Panc1 (cell line): Measurements from ENCODE around the gene RBP5. TPM values are rescaled to one million over a fixed set of nuclear protein-coding genes. Genes with fewer than 3 reads are reported as not detected.

Experiments used
- ATAC-seq: fragments of 200-7000 bp; cut with Tn5 transposase; 2 replicates; pipeline ENCODE4 v1.9.1; 2020; ENCODE audit warnings: mild to moderate bottlenecking, moderate library complexity
- BruUV-seq: library from RNA; stranded (reverse); fragments of 400-500 nt; replicated peaks from 2 replicates; lab custom pipeline; 2021; lab: Mats Ljungman, UMichigan
- CTCF ChIA-PET: fragments of 300-600 bp; sonication (Branson Sonifier 250); formaldehyde crosslinking; loops from one replicate; lab custom pipeline; 2022; ENCODE audit warnings: antibody characterized with exemption; lab: Charles Lee
- POLR2A ChIA-PET: fragments of 300-600 bp; sonication (Branson Sonifier 250); formaldehyde crosslinking; loops from one replicate; lab custom pipeline; 2022; ENCODE audit warnings: antibody characterized with exemption; lab: Charles Lee
- DNase-seq: peaks from one replicate; pipeline ENCODE4 v3.0.0-alpha.2; 2010; ENCODE audit warnings: low read depth, low spot score
- H3K27ac ChIP-seq: 2 replicates; pipeline ENCODE4 v1.5.1; 2011; ENCODE audit warnings: mild to moderate bottlenecking, low read length, inconsistent platforms
- H3K27me3 ChIP-seq: fragments of 200-500 bp; sonication (Bioruptor generic); 2 replicates; pipeline ENCODE4 v1.6.0; 2014; ENCODE audit warnings: low read length, inconsistent platforms; ENCODE audit not compliant: control insufficient read depth, insufficient read depth
- H3K36me3 ChIP-seq: fragments of 200-500 bp; sonication (Bioruptor generic); 2 replicates; pipeline ENCODE4 v1.5.1; 2014; ENCODE audit warnings: inconsistent platforms, mild to moderate bottlenecking, low read length, moderate library complexity; ENCODE audit not compliant: control insufficient read depth, insufficient read depth
- H3K4me1 ChIP-seq: 2 replicates; pipeline ENCODE4 v1.5.1; 2011; ENCODE audit warnings: inconsistent platforms, mild to moderate bottlenecking, low read length, moderate library complexity; ENCODE audit not compliant: control insufficient read depth, insufficient read depth
- H3K4me3 ChIP-seq, 2 experiments: 2 replicates each; pipeline ENCODE4 v1.5.1; 2011 to 2012; ENCODE audit warnings: low read depth in 2 of 2, low read length in 2 of 2, mild to moderate bottlenecking in 2 of 2, inconsistent platforms in 1 of 2, moderate library complexity in 1 of 2
- H3K9me3 ChIP-seq: fragments of 200-500 bp; sonication (Bioruptor generic); 2 replicates; pipeline ENCODE4 v1.5.1; 2014; ENCODE audit warnings: low read depth, mild to moderate bottlenecking, inconsistent platforms, low read length, moderate library complexity; ENCODE audit not compliant: control insufficient read depth, insufficient read depth
- CTCF ChIP-seq: fragments of 450-650 bp; IDR thresholded peaks from 2 replicates; pipeline ENCODE4 v1.5.1; 2017; ENCODE audit warnings: mild to moderate bottlenecking
- POLR2AphosphoS5 ChIP-seq: IDR thresholded peaks from 2 replicates; pipeline ENCODE4 v1.6.1; 2012; ENCODE audit warnings: mild to moderate bottlenecking, low read depth, low read length, moderate library complexity
- REST ChIP-seq, 2 experiments: IDR thresholded peaks; 2 replicates each; pipeline ENCODE4 v1.6.1; 2011 to 2012; ENCODE audit warnings: low read depth in 2 of 2, control low read depth in 1 of 2, low read length in 1 of 2, mild to moderate bottlenecking in 1 of 2, moderate library complexity in 1 of 2; ENCODE audit not compliant: insufficient read depth in 1 of 2
- SIN3A ChIP-seq: IDR thresholded peaks from 2 replicates; pipeline ENCODE4 v1.6.1; 2012; ENCODE audit warnings: low read depth, mild to moderate bottlenecking, low read length, moderate library complexity, borderline replicate concordance; ENCODE audit not compliant: insufficient read depth
- TCF7L2 ChIP-seq: IDR thresholded peaks from 2 replicates; pipeline ENCODE4 v1.6.1; 2011; ENCODE audit warnings: mild to moderate bottlenecking, low read depth, low read length, inconsistent platforms
- in situ Hi-C: cut with HindIII; loops from 2 replicates; pipeline ENCODE4 v1.10.0; 2016; ENCODE audit warnings: low sequenced_read_pairs, low pct_unique_long_range_greater_than_20kb
- intact Hi-C: fragments of 100-400 bp; cut with micrococcal nuclease; formaldehyde crosslinking; loops from one replicate; pipeline ENCODE4 v1.10.0; 2022; ENCODE audit not compliant: unreplicated experiment
- total RNA-seq: library from RNA; stranded (reverse); gene quantifications from one replicate; pipeline ENCODE4 v1.2.1, GENCODE V29; 2021; ENCODE audit not compliant: unreplicated experiment

RBP5 gene
- total RNA-seq, 1 experiment from 2014 or later, result not detected

GRCh38 chr12:7093486-7093885 is 35.2 kb downstream of the RBP5 start:
- no peaks in the 10 kb centered on the region for H3K27me3 ChIP-seq
- H3K4me3 ChIP-seq, result no peak overlapping the region
- CTCF ChIA-PET, result no interaction called here
- no peaks in the 10 kb centered on the region for H3K36me3 ChIP-seq
- BruUV-seq, result no TSS peak
- in situ Hi-C loops, result no loop called here
- no peaks in the 10 kb centered on the region for H3K9me3 ChIP-seq
- ATAC-seq (no peak), DNase-seq (no peak)
- intact Hi-C loops, result no loop called here
- TF ChIP-seq CTCF, result no peak
- TF ChIP-seq REST (IDR thresholded peaks at IDR 0.05; ENCODE audit: insufficient read depth in 1 of 2, low read depth in 2 of 2, low read length in 1 of 2), result no peak
- no peak for TF ChIP-seq TCF7L2
- TF ChIP-seq POLR2AphosphoS5, result no peak
- TF ChIP-seq SIN3A, result no peak
- H3K27ac ChIP-seq, result no peak overlapping the region
- no peaks in the 10 kb centered on the region for H3K4me1 ChIP-seq
- POLR2A ChIA-PET, result no interaction called here

- no TSS peak for BruUV-seq
- DNase-seq (no peak), ATAC-seq (no peak)
- H3K27ac ChIP-seq, result no peak overlapping the region
- no peaks in the 10 kb centered on the region for H3K27me3 ChIP-seq
- H3K4me3 ChIP-seq, result no peak overlapping the region
- no peaks in the 10 kb centered on the region for H3K9me3 ChIP-seq
- no peak for TF ChIP-seq TCF7L2
- TF ChIP-seq SIN3A, result no peak
- TF ChIP-seq REST (IDR thresholded peaks at IDR 0.05; ENCODE audit: insufficient read depth in 1 of 2, low read depth in 2 of 2, low read length in 1 of 2), result no peak
- no peak for TF ChIP-seq CTCF
- TF ChIP-seq POLR2AphosphoS5, result no peak
- intact Hi-C loops (no loop called here), in situ Hi-C loops (no loop called here)
- ChIA-PET CTCF (interaction anchor here (0.8 kb wide), 1 partner anchor 16 kb away, joined by 3 read pairs; the partner anchor contains the start of gene C1RL), POLR2A (no interaction called here)
- H3K4me1 ChIP-seq, result no peaks in the 10 kb centered on the region
- H3K36me3 ChIP-seq, result no peaks in the 10 kb centered on the region
These were observed 35.7 kb downstream of the RBP5 start for GRCh38 chr12:7092986-7093460.
